Right lobe of liver (tissue), 6 donors: Measurements from ENCODE around the gene FLAD1. TPM values are rescaled to one million over a fixed set of nuclear protein-coding genes. Genes with fewer than 3 reads are reported as not detected.
A peak's percentile ranks its signal among the peaks of the same experiment; 100 is the strongest.
"Not testable (repeated sequence)": the region's sequence is repeated elsewhere in the genome, so short reads cannot be mapped to it uniquely, and the experiment has no call there.

Experiments
- ATAC-seq, 4 donors: fragments of 200-7000 bp; cut with Tn5 transposase; one replicate each; pipeline ENCODE4 v1.9.1; 2020; ENCODE audit warnings: mild to moderate bottlenecking in 4 of 4, moderate library complexity in 4 of 4
- DNase-seq, 3 donors: peaks; one replicate each; pipeline ENCODE4 v3.0.0-alpha.2; 2020
- H3K27ac ChIP-seq, 3 donors: fragments of 200-600 bp; one replicate each; pipeline ENCODE4 v1.8.0; 2022
- H3K27me3 ChIP-seq, 2 donors: fragments of 200-600 bp; one replicate each; pipeline ENCODE4 v1.8.0; 2022
- H3K36me3 ChIP-seq, 4 donors: fragments of 200-600 bp; sonication (generic) in 1 of 4; one replicate each; pipeline versions ENCODE4 v1.5.1 to v1.8.0; 2017 to 2022; ENCODE audit warnings: control low read depth in 1 of 4
- H3K4me1 ChIP-seq, 4 donors: fragments of 200-600 bp; sonication (generic) in 1 of 4; one replicate each; pipeline versions ENCODE4 v1.5.1 to v1.8.0; 2017 to 2022; ENCODE audit warnings: control low read depth in 1 of 4
- H3K4me3 ChIP-seq, 3 donors: fragments of 200-600 bp; one replicate each; pipeline ENCODE4 v1.8.0; 2022
- H3K9me3 ChIP-seq, 4 donors: fragments of 200-600 bp; sonication (generic) in 1 of 4; one replicate each; pipeline versions ENCODE4 v1.5.1 to v1.8.0; 2017 to 2022; ENCODE audit warnings: control low read depth in 1 of 4
- CTCF ChIP-seq, 4 donors: fragments of 200-600 bp in 3 of 4; fragments of 450-650 bp in 1 of 4; IDR thresholded peaks; one replicate each; pipeline versions ENCODE4 v1.5.1 to v1.8.0; 2016 to 2022; ENCODE audit warnings: antibody characterized with exemption in 4 of 4, mild to moderate bottlenecking in 2 of 4
- POLR2A ChIP-seq: fragments of 450-650 bp; IDR thresholded peaks from one replicate; pipeline ENCODE4 v1.6.1; 2017; ENCODE audit warnings: antibody characterized with exemption, mild to moderate bottlenecking
- WGBS: methylation state at CpG from one replicate; pipeline ENCODE4 v1.1.6; 2018; ENCODE audit warnings: low coverage, low lambda C conversion rate; ENCODE audit not compliant: insufficient coverage; ENCODE audit errors: missing lambda C conversion rate; 5-methylcytosine and 5-hydroxymethylcytosine counted together
- intact Hi-C, 2 donors: fragments of 100-400 bp; cut with DNase I; formaldehyde crosslinking; loops; one replicate each; pipeline versions ENCODE4 v1.11.2 to v1.14.1; 2022
- total RNA-seq, 6 experiments: library from RNA; depleted of rRNA in 2 of 6; stranded (reverse); fragments of >200 nt in 2 of 6; fragmentation: NEBNext Ultra II Directional in 3 of 6; extraction: Animal tissue kit (Norgen Biotek cat#: 25700) in 3 of 6; gene quantifications; one replicate each; pipeline versions ENCODE4 v1.1.0 to v1.2.4, GENCODE V29; 2016 to 2023
- donor health status: DM: no; HTN: yes; CAD: no.
- donor health status: DM: no; HTN: no; CAD: no.
- donor health status: DM: no; HTN: no; CAD: no.
- donor health status: DM: no; HTN: yes; CAD: no.
- donor health status: DM: no; HTN: yes; CAD: no.

Gene FLAD1
- total RNA-seq, 6 experiments from 2014 or later = 18.3 to 33.1 (median 24.6) TPM

DNA sequence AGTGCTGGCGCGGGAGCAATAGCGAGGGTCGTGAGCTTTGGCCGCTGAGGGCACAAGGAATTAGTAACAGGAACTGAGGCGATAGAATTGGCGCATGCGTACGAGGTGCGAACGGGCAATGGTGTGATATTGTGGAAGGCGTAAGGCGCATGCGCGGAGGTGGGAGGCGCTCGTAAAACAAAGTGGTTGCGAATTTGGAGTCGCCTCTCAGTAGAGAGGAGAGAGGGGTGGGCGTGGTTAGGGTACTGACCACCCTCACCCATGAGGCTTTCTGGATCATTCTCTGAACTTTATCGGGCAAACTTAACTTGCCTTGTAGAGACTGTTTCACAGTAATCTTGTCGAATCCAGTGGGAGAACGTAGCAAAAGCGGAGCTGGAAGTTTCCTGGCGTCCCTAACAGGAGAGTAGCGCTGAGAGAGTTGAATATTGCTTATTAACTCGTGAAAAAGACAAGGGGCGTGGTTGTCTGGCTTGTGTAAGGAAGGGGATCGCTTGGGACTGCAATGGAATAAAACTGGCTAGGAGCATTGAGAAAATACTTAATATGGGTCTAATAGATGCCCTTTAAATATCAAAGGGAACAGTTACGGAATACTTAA, 8.2 kb upstream of the FLAD1 start:
- TF ChIP-seq CTCF (IDR thresholded peaks at IDR 0.05) (no peak), POLR2A (peak; percentile 78)
- 0% methylated on average over 30 of the region's 30 CpGs for WGBS
- Histone ChIP-seq H3K9me3 (no peaks in the 10 kb centered on the region), H3K4me3 (peak overlapping the region; percentile 41 to 83 (median 63)), H3K4me1 (peaks cover 0 to 37% (median 14%) of the 10 kb centered on the region in 4 donors), H3K27me3 (no peaks in the 10 kb centered on the region), H3K27ac (peak overlapping the region; percentile 98 to 99 (median 99)), H3K36me3 (peaks cover 0 to 12% (median 4%) of the 10 kb centered on the region in 4 donors)
- DNase-seq = peak; percentile 95 to 96 (median 96)
- intact Hi-C loops = no loop called here
- ATAC-seq = peak; percentile 37 to 61 (median 55)

- Histone ChIP-seq H3K27ac (peak overlapping the region; percentile 98 to 99 (median 99)), H3K4me1 (peaks cover 0 to 31% (median 12%) of the 10 kb centered on the region in 4 donors), H3K9me3 (no peaks in the 10 kb centered on the region), H3K4me3 (peak overlapping the region; percentile 41 to 83 (median 63)), H3K36me3 (peaks cover 0 to 12% (median 4%) of the 10 kb centered on the region in 4 donors), H3K27me3 (no peaks in the 10 kb centered on the region)
- no peak for TF ChIP-seq POLR2A
- no peak for TF ChIP-seq CTCF (IDR thresholded peaks at IDR 0.05)
- no peak for ATAC-seq
- DNase-seq = peak; percentile 68 to 75 (median 73)
- intact Hi-C loops = no loop called here
- under 1% methylated on average over 22 of the region's 24 CpGs for WGBS
These were observed 7.6 kb upstream of the FLAD1 start for GRCh38 chr1:154975409-154976059.

DNA sequence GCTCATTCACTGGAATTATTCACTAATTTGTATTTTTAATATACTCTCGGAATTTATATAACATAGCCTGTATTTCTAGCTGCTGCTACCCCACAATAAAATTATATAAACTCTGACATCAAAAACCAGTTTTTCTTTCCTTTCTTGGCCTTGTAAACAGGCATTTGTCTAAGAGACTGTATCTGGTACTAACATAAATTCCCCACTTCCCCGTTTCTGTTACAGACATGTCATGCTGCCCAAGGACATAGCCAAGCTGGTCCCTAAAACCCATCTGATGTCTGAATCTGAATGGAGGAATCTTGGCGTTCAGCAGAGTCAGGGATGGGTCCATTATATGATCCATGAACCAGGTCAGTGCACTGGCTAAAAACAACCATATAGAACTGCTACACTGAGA, 5.4 kb upstream of the FLAD1 start:
- H3K27ac ChIP-seq, ATAC-seq, intact Hi-C loops, H3K9me3 ChIP-seq, DNase-seq, H3K4me3 ChIP-seq, H3K27me3 ChIP-seq: not testable (repeated sequence)
- Histone ChIP-seq H3K36me3 (peaks cover 0 to 12% (median 4%) of the 10 kb centered on the region in 4 donors), H3K4me1 (peaks cover 0 to 17% (median 2%) of the 10 kb centered on the region in 4 donors)
- WGBS = 56% methylated on average over 3 of the region's 3 CpGs

- Histone ChIP-seq H3K36me3 (peaks cover 0 to 12% (median 4%) of the 10 kb centered on the region in 4 donors), H3K27me3 (no peaks in the 10 kb centered on the region), H3K27ac (no peak overlapping the region), H3K4me3 (no peak overlapping the region), H3K4me1 (peaks cover 0 to 14% (median 0%) of the 10 kb centered on the region in 4 donors), H3K9me3 (no peaks in the 10 kb centered on the region)
- DNase-seq (no peak), ATAC-seq (no peak)
- TF ChIP-seq CTCF (IDR thresholded peaks at IDR 0.05) = no peak
- TF ChIP-seq POLR2A = no peak
- intact Hi-C loops = no loop called here
- WGBS = 90% methylated on average over 3 of the region's 3 CpGs
These were observed 4.8 kb upstream of the FLAD1 start for GRCh38 chr1:154978360-154978759.

GRCh38 chr1:154982341-154982740, 803 bp upstream of the FLAD1 start:
- WGBS = 65% methylated on average over 5 of the region's 6 CpGs
- Histone ChIP-seq H3K9me3 (no peaks in the 10 kb centered on the region), H3K27ac (no peak overlapping the region), H3K27me3 (no peaks in the 10 kb centered on the region), H3K4me3 (peak overlapping the region in 1 of 3 donors; percentile 55), H3K4me1 (peaks cover 0 to 20% (median 4%) of the 10 kb centered on the region in 4 donors), H3K36me3 (peaks cover 0 to 12% (median 4%) of the 10 kb centered on the region in 4 donors)
- intact Hi-C loops = loop anchor here in 1 of 2 donors (10.0 kb wide), 1 partner anchor 72 kb away; the partner anchor contains the start of gene ADAM15
- TF ChIP-seq POLR2A = no peak
- TF ChIP-seq CTCF (IDR thresholded peaks at IDR 0.05) = no peak
- no peak for DNase-seq
- no peak for ATAC-seq
